Measurements from ENCODE around the gene GANAB. TPM values are rescaled to one million over a fixed set of nuclear protein-coding genes. Genes with fewer than 3 reads are reported as not detected.

The GANAB gene
- total and polyA plus RNA-seq, 2 of the 13 experiments (the other 11 are each of a cell fraction or from before 2014, with no cell fraction given), result 99.5 to 234 TPM

GRCh38 chr11:62599069-62599696, 47.2 kb downstream of the GANAB start (continued):
- TF ChIP-seq AKNA (CRISPR knock-in tag; IDR thresholded peaks at IDR 0.05; ENCODE audit: borderline replicate concordance) (no peak), RNF2 (conservative IDR thresholded peaks at IDR 0.05; ENCODE audit: low read depth) (no peak), MED1 (CRISPR knock-in tag; IDR thresholded peaks at IDR 0.05) (peak; percentile 71), REL (CRISPR knock-in tag; conservative IDR thresholded peaks at IDR 0.05) (no peak), PTBP1 (IDR thresholded peaks at IDR 0.05; ENCODE audit: low read depth, low read length, poor library complexity, severe bottlenecking) (no peak), TBL1XR1 (IDR thresholded peaks at IDR 0.05; ENCODE audit: borderline replicate concordance, low read length, partially characterized antibody) (peak; percentile 42), MXI1 (IDR thresholded peaks at IDR 0.05; ENCODE audit: borderline replicate concordance, low read depth, low read length) (0 out of 3 replicates have a peak, but pooled peaks have one; percentile 53), RBM22 (optimal IDR thresholded peaks at IDR 0.05; ENCODE audit: low read length) (no peak), TP53 (CRISPR knock-in tag; conservative IDR thresholded peaks at IDR 0.05) (0 out of 2 replicates have a peak, but pooled peaks have one; percentile 39), HMG20A (CRISPR knock-in tag; IDR thresholded peaks at IDR 0.05; ENCODE audit: borderline replicate concordance) (no peak), NFYC (CRISPR knock-in tag; IDR thresholded peaks at IDR 0.05) (peak; percentile 90), GABPA (IDR thresholded peaks at IDR 0.05; ENCODE audit: low read depth, low read length) (peak; percentile 55), GABPA (CRISPR knock-in tag; IDR thresholded peaks at IDR 0.05; ENCODE audit: low read depth) (peak; percentile 87), ZSCAN31 (CRISPR knock-in tag; IDR thresholded peaks at IDR 0.05; ENCODE audit: low read depth) (no peak), CBX5 (CRISPR knock-in tag; IDR thresholded peaks at IDR 0.05; ENCODE audit: borderline replicate concordance) (peak; percentile 19; the same call in 1 of the 2 replicates), ZNF574 (CRISPR knock-in tag; IDR thresholded peaks at IDR 0.05) (peak; percentile 82), ZNF776 (CRISPR knock-in tag; IDR thresholded peaks at IDR 0.05) (no peak)
- TF ChIP-seq, protein P1, sequence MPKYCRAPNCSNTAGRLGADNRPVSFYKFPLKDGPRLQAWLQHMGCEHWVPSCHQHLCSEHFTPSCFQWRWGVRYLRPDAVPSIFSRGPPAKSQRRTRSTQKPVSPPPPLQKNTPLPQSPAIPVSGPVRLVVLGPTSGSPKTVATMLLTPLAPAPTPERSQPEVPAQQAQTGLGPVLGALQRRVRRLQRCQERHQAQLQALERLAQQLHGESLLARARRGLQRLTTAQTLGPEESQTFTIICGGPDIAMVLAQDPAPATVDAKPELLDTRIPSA (CRISPR knock-in tag; IDR thresholded peaks at IDR 0.05; ENCODE audit: borderline replicate concordance), result no peak
- TF ChIP-seq, protein P2, sequence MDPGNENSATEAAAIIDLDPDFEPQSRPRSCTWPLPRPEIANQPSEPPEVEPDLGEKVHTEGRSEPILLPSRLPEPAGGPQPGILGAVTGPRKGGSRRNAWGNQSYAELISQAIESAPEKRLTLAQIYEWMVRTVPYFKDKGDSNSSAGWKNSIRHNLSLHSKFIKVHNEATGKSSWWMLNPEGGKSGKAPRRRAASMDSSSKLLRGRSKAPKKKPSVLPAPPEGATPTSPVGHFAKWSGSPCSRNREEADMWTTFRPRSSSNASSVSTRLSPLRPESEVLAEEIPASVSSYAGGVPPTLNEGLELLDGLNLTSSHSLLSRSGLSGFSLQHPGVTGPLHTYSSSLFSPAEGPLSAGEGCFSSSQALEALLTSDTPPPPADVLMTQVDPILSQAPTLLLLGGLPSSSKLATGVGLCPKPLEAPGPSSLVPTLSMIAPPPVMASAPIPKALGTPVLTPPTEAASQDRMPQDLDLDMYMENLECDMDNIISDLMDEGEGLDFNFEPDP (CRISPR knock-in tag; conservative IDR thresholded peaks at IDR 0.05), result no peak
- TF ChIP-seq, protein P3, sequence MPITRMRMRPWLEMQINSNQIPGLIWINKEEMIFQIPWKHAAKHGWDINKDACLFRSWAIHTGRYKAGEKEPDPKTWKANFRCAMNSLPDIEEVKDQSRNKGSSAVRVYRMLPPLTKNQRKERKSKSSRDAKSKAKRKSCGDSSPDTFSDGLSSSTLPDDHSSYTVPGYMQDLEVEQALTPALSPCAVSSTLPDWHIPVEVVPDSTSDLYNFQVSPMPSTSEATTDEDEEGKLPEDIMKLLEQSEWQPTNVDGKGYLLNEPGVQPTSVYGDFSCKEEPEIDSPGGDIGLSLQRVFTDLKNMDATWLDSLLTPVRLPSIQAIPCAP (CRISPR knock-in tag; IDR thresholded peaks at IDR 0.05; ENCODE audit: low read depth), result no peak
